GM23338 (cell line): ENCODE data around the gene DIP2C. TPM values are rescaled to one million over a fixed set of nuclear protein-coding genes. Genes with fewer than 3 reads are reported as not detected.

ENCODE experiments used
- ATAC-seq: fragments of 200-7000 bp; cut with Tn5 transposase; 3 replicates; pipeline ENCODE4 v1.9.1; 2020
- DNase-seq: peaks from one replicate; pipeline ENCODE4 v3.0.0-alpha.2; 2015; ENCODE audit warnings: low spot score
- H2AFZ ChIP-seq: fragments of 200-600 bp; sonication (generic); 2 replicates; pipeline ENCODE4 v1.8.0; 2016; ENCODE audit warnings: antibody characterized with exemption, mild to moderate bottlenecking, moderate library complexity
- H3F3A ChIP-seq: fragments of 200-600 bp; sonication (generic); replicated peaks from 2 replicates; pipeline ENCODE4 v1.8.0; 2017; ENCODE audit warnings: antibody characterized with exemption, mixed run types, low read depth
- H3K27ac ChIP-seq: fragments of 200-600 bp; sonication (generic); 2 replicates; pipeline ENCODE4 v1.6.1; 2016; ENCODE audit warnings: low read depth
- H3K27me3 ChIP-seq: fragments of 200-600 bp; sonication (generic); 2 replicates; pipeline ENCODE4 v1.8.0; 2016; ENCODE audit warnings: mild to moderate bottlenecking, mixed run types, moderate library complexity; ENCODE audit not compliant: insufficient read depth
- H3K36me3 ChIP-seq: fragments of 200-600 bp; sonication (generic); 2 replicates; pipeline ENCODE4 v1.8.0; 2016; ENCODE audit warnings: mild to moderate bottlenecking; ENCODE audit not compliant: insufficient read depth
- H3K4me1 ChIP-seq: fragments of 200-600 bp; sonication (generic); 2 replicates; pipeline ENCODE4 v1.8.0; 2016; ENCODE audit warnings: mild to moderate bottlenecking, moderate library complexity; ENCODE audit not compliant: insufficient read depth
- H3K4me2 ChIP-seq: fragments of 200-600 bp; sonication (generic); 2 replicates; pipeline ENCODE4 v1.7.1; 2017; ENCODE audit warnings: mixed run types
- H3K4me3 ChIP-seq: fragments of 200-600 bp; sonication (generic); 2 replicates; pipeline ENCODE4 v1.6.1; 2016; ENCODE audit warnings: mixed run types
- H3K79me2 ChIP-seq: fragments of 200-600 bp; sonication (generic); replicated peaks from 2 replicates; pipeline ENCODE4 v1.8.0; 2017; ENCODE audit warnings: mild to moderate bottlenecking; ENCODE audit not compliant: insufficient read depth
- H3K9me2 ChIP-seq: fragments of 200-600 bp; sonication (generic); 2 replicates; pipeline ENCODE4 v1.8.0; 2017; ENCODE audit not compliant: insufficient read depth
- H4K20me1 ChIP-seq: fragments of 200-600 bp; sonication (generic); replicated peaks from 2 replicates; pipeline ENCODE4 v1.8.0; 2017; ENCODE audit warnings: mild to moderate bottlenecking; ENCODE audit not compliant: insufficient read depth
- H3K27ac Mint-ChIP-seq: 2 replicates; pipeline ENCODE4 v1.8.0; 2020; ENCODE audit warnings: inconsistent platforms, mild to moderate bottlenecking, moderate library complexity, mixed read lengths
- H3K27me3 Mint-ChIP-seq: 3 replicates; pipeline ENCODE4 v1.8.0; 2022; ENCODE audit warnings: low read depth, mild to moderate bottlenecking, moderate library complexity, mixed read lengths, inconsistent platforms; ENCODE audit not compliant: insufficient read depth, poor library complexity
- H3K36me3 Mint-ChIP-seq: 3 replicates; pipeline ENCODE4 v1.8.0; 2021; ENCODE audit warnings: low read depth, mild to moderate bottlenecking, inconsistent platforms, moderate library complexity, mixed read lengths
- H3K4me1 Mint-ChIP-seq: 3 replicates; pipeline ENCODE4 v1.8.0; 2020; ENCODE audit warnings: mild to moderate bottlenecking, inconsistent platforms, mixed read lengths
- H3K4me3 Mint-ChIP-seq: 3 replicates; pipeline ENCODE4 v1.8.0; 2021; ENCODE audit warnings: moderate library complexity, mild to moderate bottlenecking, inconsistent platforms, mixed read lengths
- H3K9me3 Mint-ChIP-seq: 3 replicates; pipeline ENCODE4 v1.8.0; 2020; ENCODE audit warnings: moderate library complexity, mild to moderate bottlenecking, inconsistent platforms, mixed read lengths
- CREB1 ChIP-seq: fragments of 250-450 bp; sonication (Bioruptor Pico); IDR thresholded peaks from 2 replicates; pipeline ENCODE4 v1.5.0; 2020; ENCODE audit warnings: low read depth, mild to moderate bottlenecking, moderate library complexity
- ETS1 ChIP-seq: IDR thresholded peaks from 2 replicates; pipeline ENCODE4 v1.6.1; 2016; ENCODE audit warnings: antibody characterized with exemption
- EZH2 ChIP-seq: fragments of 200-600 bp; sonication (generic); IDR thresholded peaks from one replicate; pipeline ENCODE4 v1.8.0; 2017; ENCODE audit warnings: antibody characterized with exemption, mild to moderate bottlenecking, low read depth; ENCODE audit not compliant: unreplicated experiment
- EZH2phosphoT487 ChIP-seq: fragments of 200-600 bp; sonication (generic); IDR thresholded peaks from one replicate; pipeline ENCODE4 v1.8.1; 2018; ENCODE audit warnings: antibody characterized with exemption; ENCODE audit not compliant: unreplicated experiment
- JUNB ChIP-seq: IDR thresholded peaks from one replicate; pipeline ENCODE4 v1.6.1; 2016; ENCODE audit warnings: antibody characterized with exemption; ENCODE audit not compliant: unreplicated experiment
- NANOG ChIP-seq: IDR thresholded peaks from 2 replicates; pipeline ENCODE4 v1.6.1; 2016; ENCODE audit warnings: antibody characterized with exemption, borderline replicate concordance
- POLR2AphosphoS5 ChIP-seq: IDR thresholded peaks from 2 replicates; pipeline ENCODE4 v1.6.1; 2016; ENCODE audit warnings: antibody characterized with exemption, low read depth
- REST ChIP-seq: IDR thresholded peaks from one replicate; pipeline ENCODE4 v1.6.1; 2018; ENCODE audit warnings: antibody characterized with exemption; ENCODE audit not compliant: unreplicated experiment
- ZNF331 ChIP-seq: fragments of 250-450 bp; sonication (Bioruptor Pico); IDR thresholded peaks from 2 replicates; pipeline ENCODE4 v1.5.0; 2020; ENCODE audit warnings: low read depth, mild to moderate bottlenecking, moderate library complexity
- polyA plus RNA-seq: library from polyadenylated mRNA; unstranded; fragments of >200 nt; fragmentation: Nextera tagmentation; extraction: Ambion mirVana; gene quantifications from 2 replicates; pipeline ENCODE4 v1.2.1, GENCODE V29; 2016
- total RNA-seq: library from RNA; depleted of rRNA; stranded (reverse); fragments of >200 nt; shearing (Covaris generic); gene quantifications from 2 replicates; pipeline ENCODE4 v1.2.3, GENCODE V29; 2014

Gene DIP2C
- total and polyA plus RNA-seq, 2 experiments from 2014 or later, result 5.1 to 7.7 TPM

- Histone ChIP-seq H3K4me3 (no peak overlapping the region), H3K4me1 (no peaks in the 10 kb centered on the region), H3K27ac (no peak overlapping the region), H3K9me2 (no peaks in the 10 kb centered on the region), H4K20me1 (peaks cover 22% of the 10 kb centered on the region), H3K36me3 (no peaks in the 10 kb centered on the region), H3K4me2 (no peak overlapping the region), H3F3A (no peaks in the 10 kb centered on the region), H3K79me2 (peaks cover 19% of the 10 kb centered on the region), H3K27me3 (no peaks in the 10 kb centered on the region), H2AFZ (no peak overlapping the region)
- no peak overlapping the region for H3K4me3 Mint-ChIP-seq
- H3K36me3 Mint-ChIP-seq, result no peaks in the 10 kb centered on the region; the same call in 2 of the 3 replicates
- H3K27ac Mint-ChIP-seq, result no peak overlapping the region
- no peak for DNase-seq
- H3K9me3 Mint-ChIP-seq, result no peaks in the 10 kb centered on the region
- H3K4me1 Mint-ChIP-seq, result peaks cover 19% of the 10 kb centered on the region
- ATAC-seq, result no peak
- TF ChIP-seq ETS1 (no peak), CREB1 (CRISPR knock-in tag) (no peak), EZH2 (no peak), EZH2phosphoT487 (no peak), ZNF331 (no peak), JUNB (no peak), POLR2AphosphoS5 (no peak), NANOG (no peak)
- peaks cover 2% of the 10 kb centered on the region for H3K27me3 Mint-ChIP-seq
Measured at GRCh38 chr10:651692-652091, 37.8 kb downstream of the DIP2C start.

GRCh38 chr10:650886-651615, 38.4 kb downstream of the DIP2C start:
- Histone ChIP-seq H3K27ac (no peak overlapping the region), H3K4me1 (no peaks in the 10 kb centered on the region), H3K36me3 (no peaks in the 10 kb centered on the region), H3F3A (no peaks in the 10 kb centered on the region), H3K9me2 (no peaks in the 10 kb centered on the region), H3K4me3 (no peak overlapping the region), H3K4me2 (no peak overlapping the region), H2AFZ (no peak overlapping the region), H3K79me2 (peaks cover 19% of the 10 kb centered on the region), H4K20me1 (peaks cover 22% of the 10 kb centered on the region), H3K27me3 (no peaks in the 10 kb centered on the region)
- DNase-seq (no peak), ATAC-seq (no peak)
- Mint-ChIP-seq H3K9me3 (no peaks in the 10 kb centered on the region), H3K27ac (no peak overlapping the region; the same call in 1 of the 2 replicates), H3K4me3 (no peak overlapping the region), H3K4me1 (peaks cover 19% of the 10 kb centered on the region), H3K36me3 (no peaks in the 10 kb centered on the region; the same call in 2 of the 3 replicates), H3K27me3 (peaks cover 2% of the 10 kb centered on the region)
- TF ChIP-seq REST, result no peak
